ENCODE measurements around the gene CCDC186. TPM values are rescaled to one million over a fixed set of nuclear protein-coding genes. Genes with fewer than 3 reads are reported as not detected.

The CCDC186 gene
- total and polyA plus RNA-seq, 4 donors: 5.3 to 96.7 (median 15.1) TPM

DNA sequence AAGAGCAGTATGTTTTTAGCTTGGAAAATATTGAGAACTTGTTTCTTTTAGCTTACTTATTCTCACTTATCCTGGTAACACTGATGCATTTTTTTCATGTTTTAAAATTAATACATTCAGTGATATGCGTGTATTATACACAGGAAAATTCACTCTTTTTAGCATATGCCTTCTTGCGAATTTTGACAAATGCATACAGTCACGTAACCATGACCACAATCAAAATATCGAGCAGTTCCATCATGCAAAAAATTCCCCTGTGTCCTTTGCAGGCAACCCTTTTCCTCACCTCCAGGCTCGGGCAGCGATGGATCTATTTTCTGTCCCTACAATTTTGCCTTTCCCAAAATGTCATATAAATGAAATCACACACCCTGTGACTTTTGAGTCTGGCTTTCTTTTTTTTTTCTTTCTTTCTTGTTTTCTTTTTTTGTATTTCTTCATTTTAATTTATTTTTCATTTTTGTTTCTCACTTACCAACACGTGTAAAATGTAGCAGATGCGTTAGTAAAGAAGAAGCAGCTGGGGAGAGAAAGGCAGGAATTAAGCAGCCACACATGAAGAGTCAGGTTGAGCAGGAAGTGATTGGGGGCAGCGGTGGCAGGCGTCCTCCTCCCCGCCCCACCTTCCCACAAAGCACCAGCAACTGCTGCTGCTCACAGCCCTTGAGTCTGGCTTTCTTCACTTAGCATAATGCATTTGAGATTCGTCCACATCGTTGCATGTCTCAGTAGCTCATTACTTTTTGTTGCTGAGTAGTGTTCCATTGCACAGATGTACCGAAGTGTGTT lies 100.4 kb downstream of the CCDC186 start:
- H3K27me3 ChIP-seq (ENCODE audit: control insufficient read depth in 3 of 3, insufficient read depth in 3 of 3, low read length in 2 of 3): no peaks in the 10 kb centered on the region
- H3K4me3 ChIP-seq: no peak overlapping the region
- 56 to 66% methylated on average over 14 of the region's 14 CpGs for WGBS, 2 donors
- peaks cover 0 to 2% (median 0%) of the 10 kb centered on the region in 5 donors for H3K4me1 ChIP-seq (ENCODE audit: control insufficient read depth in 5 of 5, insufficient read depth in 5 of 5, low read length in 5 of 5)
- no peak for ATAC-seq (ENCODE audit: insufficient read depth, low FRiP score)
- no peak overlapping the region for H3K9ac ChIP-seq (ENCODE audit: insufficient read depth in 1 of 2, low read length in 2 of 2)
- TF ChIP-seq, protein P1, sequence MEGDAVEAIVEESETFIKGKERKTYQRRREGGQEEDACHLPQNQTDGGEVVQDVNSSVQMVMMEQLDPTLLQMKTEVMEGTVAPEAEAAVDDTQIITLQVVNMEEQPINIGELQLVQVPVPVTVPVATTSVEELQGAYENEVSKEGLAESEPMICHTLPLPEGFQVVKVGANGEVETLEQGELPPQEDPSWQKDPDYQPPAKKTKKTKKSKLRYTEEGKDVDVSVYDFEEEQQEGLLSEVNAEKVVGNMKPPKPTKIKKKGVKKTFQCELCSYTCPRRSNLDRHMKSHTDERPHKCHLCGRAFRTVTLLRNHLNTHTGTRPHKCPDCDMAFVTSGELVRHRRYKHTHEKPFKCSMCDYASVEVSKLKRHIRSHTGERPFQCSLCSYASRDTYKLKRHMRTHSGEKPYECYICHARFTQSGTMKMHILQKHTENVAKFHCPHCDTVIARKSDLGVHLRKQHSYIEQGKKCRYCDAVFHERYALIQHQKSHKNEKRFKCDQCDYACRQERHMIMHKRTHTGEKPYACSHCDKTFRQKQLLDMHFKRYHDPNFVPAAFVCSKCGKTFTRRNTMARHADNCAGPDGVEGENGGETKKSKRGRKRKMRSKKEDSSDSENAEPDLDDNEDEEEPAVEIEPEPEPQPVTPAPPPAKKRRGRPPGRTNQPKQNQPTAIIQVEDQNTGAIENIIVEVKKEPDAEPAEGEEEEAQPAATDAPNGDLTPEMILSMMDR (IDR thresholded peaks at IDR 0.05; ENCODE audit: control extremely low read depth, extremely low read depth): no peak
- no peak for DNase-seq
- no peaks in the 10 kb centered on the region for H3K9me3 ChIP-seq (ENCODE audit: control insufficient read depth in 4 of 4, insufficient read depth in 3 of 4, low read length in 3 of 4)
- H3K36me3 ChIP-seq (ENCODE audit: control insufficient read depth in 4 of 4, insufficient read depth in 4 of 4, low read length in 4 of 4): no peaks in the 10 kb centered on the region
- no peak overlapping the region for H3K27ac ChIP-seq (ENCODE audit: low read depth in 1 of 2, low read length in 1 of 2)

DNA sequence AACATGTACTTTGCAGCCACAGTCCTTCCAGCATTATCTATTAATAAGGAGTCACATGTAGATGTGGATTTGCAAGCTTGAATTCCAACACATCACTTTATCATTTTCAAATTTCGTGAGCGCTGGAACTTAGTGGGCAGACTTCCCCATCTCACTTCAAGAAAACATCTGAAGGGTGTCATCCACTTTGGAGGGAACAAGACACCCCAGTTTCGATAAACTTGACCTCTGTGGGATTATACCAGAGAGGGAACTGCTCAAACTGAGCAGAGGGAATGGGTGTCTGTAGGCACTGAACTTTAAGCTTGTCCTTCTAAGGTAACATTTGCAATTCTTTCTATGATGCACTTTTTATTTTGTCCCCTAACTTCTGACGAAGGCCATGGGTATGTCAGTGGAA lies 102.8 kb downstream of the CCDC186 start:
- 72% methylated on average over 4 of the region's 4 CpGs for WGBS, 2 donors

More for the DNA sequence above, 102.8 kb downstream of the CCDC186 start:
- ATAC-seq (ENCODE audit: insufficient read depth, low FRiP score): no peak
- Histone ChIP-seq H3K36me3 (ENCODE audit: control insufficient read depth in 4 of 4, insufficient read depth in 4 of 4, low read length in 4 of 4) (no peaks in the 10 kb centered on the region), H3K9ac (ENCODE audit: insufficient read depth in 1 of 2, low read length in 2 of 2) (no peak overlapping the region), H3K9me3 (ENCODE audit: control insufficient read depth in 4 of 4, insufficient read depth in 3 of 4, low read length in 3 of 4) (no peaks in the 10 kb centered on the region), H3K27me3 (ENCODE audit: control insufficient read depth in 3 of 3, insufficient read depth in 3 of 3, low read length in 2 of 3) (no peaks in the 10 kb centered on the region), H3K27ac (ENCODE audit: low read depth in 1 of 2, low read length in 1 of 2) (no peak overlapping the region), H3K4me3 (no peak overlapping the region), H3K4me1 (ENCODE audit: control insufficient read depth in 5 of 5, insufficient read depth in 5 of 5, low read length in 5 of 5) (no peaks in the 10 kb centered on the region)
- no peak for DNase-seq
- TF ChIP-seq, protein P1 (IDR thresholded peaks at IDR 0.05; ENCODE audit: control extremely low read depth, extremely low read depth): no peak

Small RNAs within 50 kb of the gene (small RNA-seq; reads per million reads assigned to genes)
- gene RF02277 (ENCODE audit: low replicate concordance) (not detected), gene RNU6-709P (ENCODE audit: low replicate concordance) (not detected)

Other genes starting within 250 kb of the CCDC186 start
- gene ADRB1, start 130.3 kb downstream of the CCDC186 start, total RNA-seq: 10 to 100 TPM in 1 of 2 donors, 1 to 10 TPM in 1; 8.8 to 21.4 TPM
- gene ADRB1, start 130.3 kb downstream of the CCDC186 start, polyA plus RNA-seq: 1 to 10 TPM; 6.6 to 7.0 TPM
- gene TDRD1, start 5.2 kb upstream of the CCDC186 start, total RNA-seq: under 1 TPM; 0.25 to 0.37 TPM
- under 1 TPM in 1 of 2 donors, not detected in 1; 0.05 TPM for gene TDRD1, start 5.2 kb upstream of the CCDC186 start, polyA plus RNA-seq
- 10 to 100 TPM; 13.7 to 18.3 TPM for gene VWA2, start 65.1 kb upstream of the CCDC186 start, total RNA-seq
- gene VWA2, start 65.1 kb upstream of the CCDC186 start, polyA plus RNA-seq: 1 to 10 TPM; 1.6 to 3.0 TPM
- gene AFAP1L2, start 230.3 kb upstream of the CCDC186 start, total RNA-seq: 10 to 100 TPM in 1 of 2 donors, 1 to 10 TPM in 1; 6.1 to 21.0 TPM
- 1 to 10 TPM; 2.0 to 5.6 TPM for gene AFAP1L2, start 230.3 kb upstream of the CCDC186 start, polyA plus RNA-seq